Activated naive CD4-positive, alpha-beta T cell treated with anti-CD3 and anti-CD28 coated beads, Interleukin-2, amount 50 U/mL, for 16 hours (primary cell): Measurements from ENCODE around the gene SETD3.

Source experiments
- DNase-seq: peaks from one replicate; pipeline ENCODE4 v3.0.0-alpha.2; 2020

Gene SETD3

GRCh38 chr14:99454246-99454645 lies 26.4 kb downstream of the SETD3 start:
- no peak for DNase-seq

GRCh38 chr14:99452968-99453367 lies 27.7 kb downstream of the SETD3 start:
- no peak for DNase-seq

- no peak for DNase-seq
Measured at GRCh38 chr14:99451234-99451633, 29.4 kb downstream of the SETD3 start.

GRCh38 chr14:99450266-99450665 lies 30.4 kb downstream of the SETD3 start:
- DNase-seq = no peak

- no peak for DNase-seq
Measured at GRCh38 chr14:99447739-99448138, 32.9 kb downstream of the SETD3 start.

- no peak for DNase-seq
Measured at GRCh38 chr14:99445931-99446330, 34.7 kb downstream of the SETD3 start.

- DNase-seq = no peak
Measured at GRCh38 chr14:99441918-99442317, 38.7 kb downstream of the SETD3 start.

- no peak for DNase-seq
Measured at GRCh38 chr14:99441157-99441870, 39.3 kb downstream of the SETD3 start.

GRCh38 chr14:99440278-99440677 lies 40.4 kb downstream of the SETD3 start:
- no peak for DNase-seq

- DNase-seq = no peak
Measured at GRCh38 chr14:99437706-99438105, 43.0 kb downstream of the SETD3 start.

GRCh38 chr14:99436247-99437180 lies 44.1 kb downstream of the SETD3 start:
- DNase-seq = no peak

GRCh38 chr14:99435327-99435726 lies 45.3 kb downstream of the SETD3 start:
- DNase-seq = no peak

- no peak for DNase-seq
Measured at GRCh38 chr14:99432485-99432884, 48.2 kb downstream of the SETD3 start.

- no peak for DNase-seq
Measured at GRCh38 chr14:99431986-99432385, 48.7 kb downstream of the SETD3 start.

GRCh38 chr14:99430491-99430890 lies 50.2 kb downstream of the SETD3 start:
- DNase-seq = no peak

GRCh38 chr14:99427632-99428300 lies 52.9 kb downstream of the SETD3 start:
- no peak for DNase-seq

GRCh38 chr14:99426813-99427346 lies 53.8 kb downstream of the SETD3 start:
- no peak for DNase-seq

- DNase-seq = no peak
Measured at GRCh38 chr14:99426265-99426664, 54.4 kb downstream of the SETD3 start.

GRCh38 chr14:99425272-99425681 lies 55.4 kb downstream of the SETD3 start:
- no peak for DNase-seq

GRCh38 chr14:99424306-99424877 lies 56.3 kb downstream of the SETD3 start:
- no peak for DNase-seq

- no peak for DNase-seq
Measured at GRCh38 chr14:99423434-99423833, 57.2 kb downstream of the SETD3 start.

- DNase-seq = no peak
Measured at GRCh38 chr14:99422228-99423010, 58.2 kb downstream of the SETD3 start.
